Stimulated activated CD4-positive, alpha-beta T cell treated with anti-CD3 and anti-CD28 coated beads, Interleukin-1b, Interleukin-23, amount 100 ng/mL, for 24 hours (primary cell): Measurements from ENCODE around the gene ARHGAP21.

Experiments used
- DNase-seq, 4 experiments: peaks; one replicate each; pipeline ENCODE4 v3.0.0-alpha.2; 2020; ENCODE audit warnings: low read depth in 4 of 4, low spot score in 1 of 4

ARHGAP21 gene

GRCh38 chr10:24579448-24579847 is 144.2 kb downstream of the ARHGAP21 start:
- DNase-seq = no peak

DNA sequence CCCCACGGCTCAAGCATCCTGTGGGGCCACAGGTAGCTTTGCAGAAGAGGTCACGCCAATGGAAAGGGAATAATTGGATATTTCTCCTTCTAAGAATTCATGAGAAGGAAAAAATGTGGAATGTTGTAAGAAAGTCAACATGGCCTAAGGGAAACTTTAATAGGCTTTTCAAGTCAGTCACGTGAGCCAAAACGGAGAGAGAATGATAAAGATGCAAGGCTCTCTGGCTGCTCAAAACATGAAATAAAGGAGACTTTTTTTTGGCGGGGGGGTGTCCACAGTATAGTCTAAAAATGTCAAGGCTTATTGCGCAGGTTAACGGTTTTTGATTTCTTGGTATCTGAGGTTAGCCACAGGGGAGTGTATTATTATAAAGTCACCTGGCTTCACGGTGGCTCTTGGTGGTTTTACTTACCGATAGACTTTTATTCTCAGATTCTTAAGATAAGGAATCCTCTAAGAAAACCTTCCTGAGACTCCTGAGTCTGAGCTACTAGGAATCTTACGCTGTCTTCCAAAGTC is 148.1 kb downstream of the ARHGAP21 start:
- no peak for DNase-seq

DNA sequence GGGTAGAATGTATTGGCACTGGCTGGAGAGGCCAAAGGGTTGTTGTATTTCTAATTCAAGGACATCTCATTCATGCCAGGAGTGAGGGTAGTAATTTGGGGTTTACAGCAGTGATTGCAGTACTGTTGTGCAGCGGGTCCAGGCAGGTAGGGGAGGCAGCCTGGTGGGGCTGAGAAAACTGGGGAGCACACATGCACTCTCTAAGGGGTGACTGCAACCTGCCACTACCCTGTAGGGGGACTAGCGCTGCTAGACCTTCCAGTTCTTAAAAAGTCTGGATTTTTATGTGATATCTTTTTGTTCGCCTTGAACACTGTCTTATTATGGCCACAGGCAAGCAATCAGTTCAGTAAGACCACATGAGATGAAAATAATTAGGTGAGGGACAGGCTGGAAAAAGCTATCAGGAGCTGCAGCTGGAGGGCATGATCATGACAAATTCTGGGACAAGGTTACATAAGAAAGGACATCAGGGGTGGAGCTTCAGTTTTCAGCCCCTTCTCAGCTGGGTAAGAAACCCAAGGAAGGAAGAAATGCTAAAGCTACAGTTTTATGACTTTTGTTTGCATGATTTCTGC is 149.0 kb downstream of the ARHGAP21 start:
- DNase-seq = no peak

DNA sequence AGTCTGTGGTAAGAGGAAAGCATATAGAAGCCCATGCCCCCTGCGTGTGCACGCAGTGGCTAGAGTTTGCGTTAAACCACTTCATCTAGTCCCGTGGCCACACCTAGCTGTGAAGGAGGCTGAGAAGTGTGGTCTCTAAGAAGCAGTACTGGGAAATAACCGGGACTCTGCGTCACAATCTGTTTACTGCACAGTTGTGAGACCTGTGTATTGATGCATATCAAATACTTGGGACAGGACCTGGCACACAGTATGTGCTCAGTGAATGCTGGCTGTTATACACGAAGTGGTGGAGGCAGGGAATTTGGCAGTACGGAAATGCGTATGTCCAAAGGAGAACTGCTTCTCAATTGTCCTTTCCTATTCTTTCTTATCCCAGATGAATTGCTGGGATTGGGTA is 149.5 kb downstream of the ARHGAP21 start:
- no peak for DNase-seq

DNA sequence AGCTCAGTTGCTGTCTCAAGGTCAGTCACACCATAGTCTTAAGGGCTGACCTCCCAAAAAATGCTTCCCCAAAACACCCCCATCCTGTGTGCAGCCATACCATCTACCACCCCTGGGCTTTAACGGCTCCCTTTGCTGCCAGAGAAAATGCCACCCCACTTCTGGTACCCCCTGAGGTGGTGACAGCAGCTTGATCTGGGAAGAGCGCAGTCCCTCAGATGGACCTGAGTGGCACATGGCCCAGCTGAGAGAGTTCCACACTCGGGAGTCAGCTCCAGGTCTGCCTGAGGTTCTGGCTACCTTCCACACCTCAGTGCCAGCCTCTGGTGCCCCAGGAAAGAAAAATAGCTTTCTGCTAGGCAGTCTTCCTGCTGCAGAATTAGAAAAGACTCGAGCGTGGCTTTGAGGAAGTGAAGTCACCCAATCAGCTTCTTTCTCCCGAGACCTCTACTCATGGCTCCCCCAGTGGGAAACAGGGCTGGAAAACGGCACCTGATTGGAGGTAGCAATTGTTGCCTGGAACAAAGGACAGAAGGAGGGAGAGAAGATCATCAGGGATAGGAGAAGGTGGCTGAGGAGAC is 151.7 kb downstream of the ARHGAP21 start:
- DNase-seq = no peak

- DNase-seq = no peak
These were observed 152.8 kb downstream of the ARHGAP21 start for GRCh38 chr10:24570658-24571426.

- DNase-seq = no peak
These were observed 153.6 kb downstream of the ARHGAP21 start for GRCh38 chr10:24569828-24570657.

DNA sequence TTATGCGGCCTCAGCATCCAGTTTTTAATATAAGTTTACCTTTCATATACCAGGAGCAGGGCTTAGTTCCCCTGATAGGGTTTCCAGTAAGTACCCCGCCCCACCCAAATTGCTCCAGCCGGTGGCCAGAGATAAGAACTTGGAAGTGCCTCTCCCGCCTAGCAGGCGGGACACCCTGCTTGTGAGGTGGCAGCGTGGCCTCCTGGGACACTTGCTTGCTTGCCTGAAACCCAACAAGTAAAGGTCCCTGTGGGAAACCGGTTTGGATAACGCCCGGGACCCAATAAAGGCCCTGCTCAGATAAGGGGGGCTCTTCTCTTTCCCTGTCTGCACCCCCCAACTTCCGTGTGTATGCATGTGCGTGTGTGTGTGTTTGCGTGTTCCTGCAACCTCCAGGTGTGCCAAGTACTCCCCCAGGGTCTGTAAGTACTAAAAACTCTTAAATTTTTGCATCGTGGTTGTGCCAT is 154.3 kb downstream of the ARHGAP21 start:
- DNase-seq = no peak

DNA sequence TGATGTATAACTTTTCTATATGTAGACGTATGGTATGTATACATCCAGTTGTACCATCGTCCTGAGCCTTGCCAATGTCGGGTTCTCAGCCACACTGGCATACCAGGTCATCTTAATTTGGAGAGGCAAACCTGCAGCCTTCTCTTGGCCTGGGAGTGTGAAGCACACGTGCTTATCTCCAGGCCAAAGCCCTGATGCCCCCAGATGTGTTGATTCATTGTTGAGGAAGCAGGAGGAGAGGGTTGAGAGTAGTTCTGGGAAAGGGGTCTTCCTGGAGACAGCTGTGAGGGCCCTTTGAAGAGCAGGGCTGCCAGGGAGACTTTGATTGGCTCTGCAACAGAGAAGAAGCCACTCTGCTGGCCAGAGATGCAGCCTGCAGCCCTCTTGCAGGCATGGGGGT is 155.6 kb downstream of the ARHGAP21 start:
- DNase-seq = no peak

DNA sequence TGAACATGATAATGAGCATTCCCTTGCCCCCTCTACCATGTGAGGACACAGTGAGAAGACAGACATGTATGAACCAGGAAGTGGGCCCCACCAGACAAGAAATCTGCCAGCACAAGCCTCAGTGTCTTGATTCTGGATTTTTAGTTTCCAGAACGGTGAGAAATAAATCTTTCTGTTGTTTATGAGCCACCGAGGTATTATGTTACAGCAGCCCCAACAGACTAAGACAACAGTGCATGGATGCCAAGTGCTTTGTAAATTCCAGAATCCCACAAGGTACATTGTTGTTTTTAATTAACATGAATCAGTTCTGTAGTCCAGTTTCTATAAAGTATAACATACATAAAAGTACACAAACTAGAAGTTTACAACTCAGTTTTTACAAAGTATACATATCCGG is 162.2 kb downstream of the ARHGAP21 start:
- DNase-seq = no peak

GRCh38 chr10:24556750-24557742 is 166.6 kb downstream of the ARHGAP21 start:
- no peak for DNase-seq

DNA sequence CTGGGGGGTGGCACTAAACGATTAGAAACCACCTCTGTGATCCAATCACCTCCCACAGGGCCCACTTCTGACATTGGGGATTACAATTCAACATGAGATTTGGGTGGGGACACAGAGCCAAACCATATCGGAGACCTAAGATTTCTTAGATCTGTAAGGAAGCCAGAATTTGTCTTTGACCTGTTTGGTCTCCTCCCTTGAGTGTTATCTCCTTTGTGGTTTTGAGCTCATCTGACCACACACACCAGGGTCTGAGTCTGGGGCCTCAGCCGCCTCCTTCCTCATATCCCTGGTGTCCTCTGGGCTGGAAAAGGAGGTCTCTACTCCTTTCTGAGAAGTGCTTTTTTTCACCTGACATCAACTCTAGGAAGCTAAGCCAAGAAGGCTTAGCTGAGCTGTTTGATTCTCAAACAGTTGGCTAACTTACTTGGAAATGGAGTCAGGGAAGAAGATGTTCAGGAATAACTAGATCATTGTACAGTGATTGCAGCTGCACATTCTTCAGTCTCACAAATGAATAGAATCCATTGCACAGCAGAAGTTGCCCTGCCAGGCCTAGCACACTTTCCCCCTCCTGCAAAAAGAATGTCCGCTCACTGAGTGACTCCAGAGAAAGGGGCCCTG is 167.4 kb downstream of the ARHGAP21 start:
- DNase-seq = no peak

DNA sequence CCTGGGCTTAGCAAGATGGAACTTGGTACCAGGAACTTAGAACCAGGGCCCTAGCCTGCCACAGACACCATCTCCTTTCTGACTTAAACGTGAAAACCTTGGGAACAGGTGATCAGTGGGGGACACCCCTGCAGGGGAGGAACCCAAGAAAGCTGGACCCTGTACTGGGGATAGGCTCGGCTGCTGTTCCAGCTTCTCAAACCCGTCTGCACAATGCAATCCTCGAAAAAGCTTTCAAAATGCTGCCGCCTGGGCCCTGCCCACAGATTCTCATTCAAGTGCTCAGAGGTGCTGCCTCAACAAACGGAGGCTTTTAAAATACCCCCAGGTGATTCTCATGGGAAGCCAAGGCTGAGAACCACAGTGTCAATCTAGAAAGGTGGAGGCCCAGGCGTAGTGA is 169.7 kb downstream of the ARHGAP21 start:
- no peak for DNase-seq

DNA sequence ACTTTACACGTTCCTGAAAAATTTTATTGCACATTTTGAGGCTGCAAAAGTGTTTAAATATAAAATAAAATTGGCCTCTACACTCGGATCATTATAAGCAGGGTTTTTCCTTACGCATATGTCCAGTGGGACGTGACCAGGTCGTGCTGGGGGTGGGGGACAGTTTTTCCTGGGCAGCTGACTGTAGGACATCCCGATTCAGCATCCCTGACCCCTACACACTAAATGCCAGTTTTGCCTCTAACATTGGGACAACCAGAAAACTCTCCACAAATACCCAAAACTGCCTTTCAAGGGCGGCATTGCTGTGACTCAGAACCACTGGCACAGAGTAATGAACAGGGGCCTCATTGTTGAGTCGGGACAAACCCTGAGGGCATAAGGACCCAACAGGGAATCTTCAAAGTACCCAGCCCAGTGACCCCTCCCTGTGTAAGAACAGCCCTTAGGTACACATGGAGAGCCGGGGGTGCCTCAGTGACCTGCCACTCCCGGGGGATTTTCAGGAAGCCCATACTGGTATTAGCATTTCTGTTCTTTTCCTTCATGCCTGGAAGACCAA is 170.6 kb downstream of the ARHGAP21 start:
- no peak for DNase-seq

- DNase-seq = no peak
These were observed 171.2 kb downstream of the ARHGAP21 start for GRCh38 chr10:24552346-24553016.

- DNase-seq = no peak
These were observed 172.5 kb downstream of the ARHGAP21 start for GRCh38 chr10:24551161-24551560.

- no peak for DNase-seq
These were observed 173.0 kb downstream of the ARHGAP21 start for GRCh38 chr10:24550680-24551079.

GRCh38 chr10:24545585-24545984 is 178.1 kb downstream of the ARHGAP21 start:
- DNase-seq = no peak

- no peak for DNase-seq
These were observed 178.9 kb downstream of the ARHGAP21 start for GRCh38 chr10:24544776-24545175.
